ENCODE results near the gene GDPD5.
A peak's percentile ranks its signal among the peaks of the same experiment; 100 is the strongest.

Gene GDPD5

DNA sequence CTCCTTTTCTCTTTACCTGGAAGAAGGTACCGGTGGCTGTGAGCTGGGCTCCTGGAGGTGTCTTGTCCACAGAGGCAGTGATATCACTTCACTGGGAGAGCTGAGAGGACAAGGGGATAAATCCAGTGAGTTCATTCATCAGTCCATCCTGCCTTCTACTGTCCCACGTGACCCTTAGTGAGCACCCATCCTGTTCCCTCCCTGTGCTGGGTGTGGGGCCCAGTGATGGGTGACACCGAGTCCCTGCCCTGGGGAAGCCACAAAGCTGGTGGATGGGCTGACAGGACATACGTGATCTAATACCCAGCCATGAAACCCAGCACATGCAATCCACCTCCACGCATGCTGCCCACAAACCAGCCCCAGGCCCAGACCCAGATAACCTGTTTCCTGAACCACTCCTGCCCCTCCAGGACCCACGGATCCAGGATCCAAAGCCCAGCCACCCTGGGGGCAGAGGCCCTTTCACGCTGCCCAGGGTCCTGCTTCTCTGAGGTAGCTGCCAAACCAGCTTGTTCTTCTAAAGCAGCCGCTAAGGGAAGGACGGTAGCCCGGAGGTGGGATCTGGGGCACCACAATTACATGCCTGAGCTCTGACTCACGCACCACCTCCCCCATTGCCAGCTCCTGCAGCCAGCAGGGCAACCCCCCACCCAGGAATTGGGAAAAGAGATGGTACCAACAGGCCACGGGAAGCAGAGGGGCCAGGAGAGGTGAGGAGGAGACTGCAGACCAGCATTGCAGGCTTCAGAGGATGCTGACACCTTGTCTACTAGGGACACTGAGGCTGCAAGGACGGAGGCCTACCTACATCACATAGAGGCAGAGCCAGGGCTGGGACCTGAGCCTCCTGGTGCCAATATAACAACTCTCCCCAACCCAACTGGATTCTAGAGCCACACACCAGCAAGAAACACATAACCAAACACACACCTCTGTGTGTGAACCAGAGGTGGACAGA is 35.2 kb downstream of the GDPD5 start:
- DNase-seq (ENCODE audit: low spot score) = no peak

DNA sequence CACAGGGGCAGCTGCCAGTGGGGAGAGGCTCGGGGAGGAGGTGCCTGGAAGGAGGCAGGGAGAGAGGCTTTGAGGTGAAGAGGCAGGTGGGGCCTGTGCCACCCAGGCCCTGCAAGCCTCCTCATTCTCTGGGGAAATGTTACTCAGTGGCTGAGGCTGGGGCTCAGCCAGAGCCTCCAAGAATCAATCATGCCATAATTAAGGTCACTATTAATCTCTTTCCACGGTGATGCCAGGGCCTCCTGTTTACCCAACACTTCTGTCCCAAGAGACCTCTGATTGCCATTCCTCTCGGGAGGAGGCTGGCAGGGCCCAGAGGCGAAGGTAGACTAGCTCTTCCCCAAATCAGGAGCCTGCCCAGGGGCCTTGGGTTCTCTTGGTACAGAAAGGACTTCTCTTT is 38.4 kb downstream of the GDPD5 start:
- DNase-seq (ENCODE audit: low spot score) = no peak

DNA sequence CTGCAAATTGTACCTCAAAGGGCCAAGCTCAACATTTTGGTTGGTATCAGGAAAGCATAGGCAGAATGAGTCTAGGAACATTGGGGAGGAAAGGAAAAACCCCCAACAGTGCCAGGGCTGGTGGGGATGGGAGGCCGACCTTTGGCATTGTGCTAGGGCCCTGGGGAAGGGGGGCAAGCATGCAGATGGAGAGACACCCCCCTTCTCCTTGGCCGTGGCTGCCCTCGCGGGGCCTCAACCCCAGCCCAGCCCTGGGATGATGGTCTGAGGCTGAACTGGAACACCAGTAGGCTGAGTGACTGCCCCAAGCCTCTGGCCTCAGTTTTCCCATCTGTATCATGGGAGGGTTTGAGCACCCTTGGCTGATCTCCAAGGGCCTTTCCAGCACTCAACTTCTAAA is 40.0 kb downstream of the GDPD5 start:
- no peak for DNase-seq (ENCODE audit: low spot score)

DNA sequence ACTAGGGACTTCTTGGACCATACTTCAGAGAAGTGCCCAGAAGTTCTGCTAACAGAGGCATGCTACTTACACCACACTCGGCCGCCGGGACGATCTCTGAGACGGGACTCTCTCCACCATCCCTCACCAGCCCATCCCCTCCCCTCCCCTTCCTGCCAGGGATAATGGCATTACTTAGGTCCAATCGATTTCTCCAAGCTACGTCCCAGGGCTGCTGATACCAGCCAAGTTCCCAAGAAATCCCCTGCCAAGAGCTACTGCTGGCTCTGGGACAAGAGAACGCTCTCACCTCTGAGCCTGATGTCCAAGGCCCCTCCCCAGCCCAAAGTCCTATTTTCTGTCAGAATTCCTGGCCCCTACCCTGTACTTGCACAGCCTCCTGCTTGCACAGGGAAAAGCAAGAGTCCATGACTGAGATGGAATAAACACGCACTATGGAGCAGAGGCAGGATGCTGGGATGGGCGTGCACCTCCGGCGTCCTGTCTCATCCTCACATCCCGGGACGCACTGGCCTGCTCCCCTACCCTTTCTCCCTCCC is 42.7 kb downstream of the GDPD5 start:
- DNase-seq (ENCODE audit: low spot score) = no peak

DNA sequence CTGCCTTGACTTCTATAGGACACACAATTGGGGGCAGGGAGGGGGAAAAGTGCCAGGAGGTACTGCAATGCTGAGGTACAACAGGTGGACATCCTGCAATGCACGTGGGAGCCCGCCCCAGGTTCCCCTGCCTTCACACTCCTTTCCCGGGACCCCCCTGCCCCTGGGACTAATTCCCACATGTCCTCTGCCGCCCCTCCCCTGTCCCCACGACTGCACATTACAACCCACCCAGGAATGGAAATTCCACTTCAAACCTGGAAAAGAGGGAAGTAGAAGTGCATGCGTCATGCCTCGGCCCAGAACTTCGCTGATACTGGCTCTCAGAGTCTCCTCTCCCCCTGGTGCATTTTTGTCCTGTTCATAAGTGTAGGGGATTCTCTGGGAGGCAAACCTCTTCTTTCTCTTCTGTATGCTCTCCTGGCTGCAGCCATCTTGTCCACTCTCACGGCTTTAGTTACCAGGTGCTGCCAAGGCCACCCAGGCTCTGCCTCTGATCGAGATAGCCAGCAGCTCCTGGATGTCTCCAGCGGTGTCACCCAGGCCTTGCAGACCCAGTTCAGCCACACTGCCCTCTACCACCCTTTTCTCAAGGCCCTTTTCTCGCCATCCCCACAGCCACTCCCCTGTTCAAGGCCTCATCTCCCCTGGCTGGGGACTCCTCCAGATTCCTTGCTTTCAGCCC is 43.7 kb downstream of the GDPD5 start:
- DNase-seq (ENCODE audit: low spot score) = no peak

DNA sequence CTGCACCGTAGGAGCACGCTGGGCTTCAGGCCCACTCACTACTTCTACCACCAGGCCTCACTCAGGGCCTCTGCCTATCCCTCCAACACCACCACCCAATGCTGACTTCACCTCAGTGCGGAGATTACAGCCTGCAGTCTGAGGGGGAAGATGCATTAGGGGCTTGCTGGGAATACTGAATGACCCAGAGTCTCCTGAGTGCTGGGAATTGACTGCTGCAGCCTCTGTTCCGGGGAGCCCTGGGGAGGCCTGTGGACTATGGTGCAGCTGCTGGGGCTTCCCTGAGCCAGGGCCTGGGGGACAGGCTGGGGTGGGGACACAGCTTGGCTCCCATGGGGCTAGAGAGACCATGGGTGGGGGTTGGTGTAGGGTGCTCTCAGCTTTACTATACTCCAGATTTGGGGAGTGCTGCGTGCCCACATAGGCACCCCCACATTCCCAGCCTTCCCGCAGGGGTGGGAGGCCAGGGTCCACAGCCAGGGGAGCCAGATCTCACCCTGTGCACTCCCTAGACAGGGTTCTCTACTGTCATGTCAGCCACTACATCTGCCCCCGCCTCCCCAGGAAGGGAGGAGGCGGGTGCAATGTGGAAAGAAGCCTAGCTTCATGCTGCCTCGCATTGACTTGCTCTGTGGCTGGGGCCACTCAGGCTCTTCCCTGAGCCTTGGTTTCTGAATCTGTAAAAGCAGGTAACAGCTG is 44.4 kb downstream of the GDPD5 start:
- DNase-seq (ENCODE audit: low spot score) = no peak

DNA sequence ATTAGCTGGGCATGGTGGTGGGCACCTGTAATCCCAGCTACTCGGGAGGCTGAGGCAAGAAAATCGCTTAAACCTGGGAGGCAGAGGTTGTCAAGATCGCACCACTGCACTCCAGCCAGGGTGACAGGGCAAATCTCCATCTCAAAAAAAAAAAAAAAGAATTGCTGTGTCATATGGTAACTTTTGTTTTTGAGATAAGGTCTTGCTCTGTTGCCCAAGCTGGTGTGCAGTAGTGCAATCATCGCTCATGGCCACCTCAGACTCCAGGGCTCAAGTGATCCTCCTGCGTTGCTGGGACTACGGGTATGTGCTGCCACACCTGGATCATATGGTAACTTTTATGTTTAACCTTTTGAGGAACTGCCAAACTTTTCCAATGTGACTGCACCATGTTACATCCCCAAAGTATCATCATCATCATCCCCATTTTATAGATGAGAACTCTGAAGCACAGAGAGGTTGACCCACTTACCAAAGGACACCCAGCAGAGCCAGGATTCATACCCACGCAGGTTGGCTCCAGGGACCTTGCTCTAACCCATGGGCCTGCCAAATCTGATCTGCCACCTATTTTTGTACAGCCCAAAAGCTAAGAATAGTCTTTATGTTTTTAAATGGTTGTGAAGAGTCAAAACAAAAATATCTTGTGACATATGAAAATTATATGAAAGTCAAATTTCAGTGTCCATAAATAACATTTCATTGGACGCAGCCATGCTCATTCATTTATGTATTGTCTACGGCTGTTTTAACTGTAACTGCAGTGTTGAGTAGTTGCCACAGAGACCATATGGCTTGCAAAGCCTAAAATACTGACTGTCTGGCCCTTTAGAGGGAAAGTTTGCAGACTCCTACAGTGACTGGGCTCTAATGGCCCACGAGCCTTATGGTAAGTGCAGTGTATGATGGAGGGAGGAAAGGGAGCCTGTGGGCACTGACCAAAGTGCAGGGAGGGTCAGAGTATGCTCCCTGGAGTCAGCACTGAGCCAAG is 45.3 kb downstream of the GDPD5 start:
- DNase-seq (ENCODE audit: low spot score) = no peak

DNA sequence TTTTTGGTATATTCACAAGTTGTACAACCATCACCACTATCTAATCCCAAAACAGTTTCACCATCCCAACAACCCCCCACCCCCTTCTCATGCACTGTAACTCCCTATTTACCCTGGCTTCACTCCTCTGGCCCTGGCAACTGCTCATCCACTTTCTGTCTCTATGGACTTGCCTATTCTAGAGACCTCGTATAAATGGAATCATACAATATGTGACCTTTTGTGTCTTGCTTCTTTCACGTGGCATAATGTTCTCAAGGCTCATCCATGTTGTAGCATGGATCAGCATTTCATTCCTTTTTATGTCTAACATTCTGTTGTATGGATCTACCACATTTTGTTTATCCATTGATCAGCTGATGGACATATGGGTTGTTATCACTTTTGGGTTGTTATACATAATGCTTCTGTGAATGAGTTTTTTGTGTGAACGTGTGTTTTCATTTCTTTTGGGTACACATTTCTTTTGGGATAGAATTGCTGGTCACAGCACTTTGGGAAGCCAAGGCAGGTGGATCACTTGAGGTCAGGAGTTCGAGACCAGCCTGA is 46.1 kb downstream of the GDPD5 start:
- no peak for DNase-seq (ENCODE audit: low spot score)

DNA sequence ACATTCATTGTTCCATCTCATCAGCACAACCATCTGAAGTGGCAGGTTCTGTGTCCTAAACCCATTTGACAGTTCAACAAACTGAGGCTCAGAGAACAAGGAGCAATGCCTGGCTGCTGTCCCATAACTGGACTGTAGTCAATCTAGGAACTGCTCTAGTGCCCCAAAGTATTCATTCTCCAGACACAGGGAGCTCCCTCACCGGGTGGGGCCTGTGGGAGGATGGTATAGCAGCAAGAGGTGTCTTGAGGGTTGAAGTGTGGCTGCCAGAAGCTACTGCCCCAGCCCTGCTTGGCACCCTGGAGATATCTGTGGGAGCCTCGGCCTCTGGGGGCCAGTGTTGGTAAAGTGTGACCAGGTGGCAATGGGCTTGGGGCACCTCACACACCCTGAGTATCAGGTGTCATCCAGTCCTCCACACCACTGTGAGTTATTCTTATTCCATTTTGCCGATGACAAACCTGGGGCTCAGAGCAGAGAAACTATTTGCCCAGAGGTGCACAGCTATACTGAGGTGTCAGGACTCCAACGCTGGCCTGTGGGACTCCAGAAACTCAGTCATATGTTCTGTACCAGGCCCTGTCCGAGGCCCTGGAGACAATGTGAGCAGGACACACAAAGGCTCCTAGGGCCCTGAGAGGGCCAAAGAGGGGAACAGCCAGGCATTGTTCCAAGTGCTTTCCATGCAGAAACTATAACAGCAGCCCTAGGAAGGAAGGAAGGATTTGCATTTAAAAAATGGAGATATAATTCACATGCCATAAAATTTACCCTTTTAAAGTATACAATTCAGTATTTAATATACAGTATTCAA is 46.8 kb downstream of the GDPD5 start:
- DNase-seq (ENCODE audit: low spot score) = no peak

DNA sequence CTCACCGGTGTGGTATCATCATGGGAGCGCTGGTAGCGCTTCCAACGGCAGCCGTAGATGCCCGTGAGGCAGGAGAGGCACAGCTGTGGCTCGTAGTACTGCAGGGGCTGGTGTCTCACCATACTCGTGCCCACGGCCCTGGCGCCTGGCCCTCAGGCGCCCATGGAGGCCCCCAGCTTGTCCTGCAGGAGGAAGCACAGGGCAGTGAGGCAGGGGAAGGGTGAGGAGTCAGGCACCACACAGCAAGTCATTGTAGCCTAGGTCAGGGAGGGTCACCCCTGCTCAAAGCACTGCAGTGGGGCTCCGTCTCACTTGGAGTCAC is 48.2 kb downstream of the GDPD5 start:
- no peak for DNase-seq (ENCODE audit: low spot score)

DNA sequence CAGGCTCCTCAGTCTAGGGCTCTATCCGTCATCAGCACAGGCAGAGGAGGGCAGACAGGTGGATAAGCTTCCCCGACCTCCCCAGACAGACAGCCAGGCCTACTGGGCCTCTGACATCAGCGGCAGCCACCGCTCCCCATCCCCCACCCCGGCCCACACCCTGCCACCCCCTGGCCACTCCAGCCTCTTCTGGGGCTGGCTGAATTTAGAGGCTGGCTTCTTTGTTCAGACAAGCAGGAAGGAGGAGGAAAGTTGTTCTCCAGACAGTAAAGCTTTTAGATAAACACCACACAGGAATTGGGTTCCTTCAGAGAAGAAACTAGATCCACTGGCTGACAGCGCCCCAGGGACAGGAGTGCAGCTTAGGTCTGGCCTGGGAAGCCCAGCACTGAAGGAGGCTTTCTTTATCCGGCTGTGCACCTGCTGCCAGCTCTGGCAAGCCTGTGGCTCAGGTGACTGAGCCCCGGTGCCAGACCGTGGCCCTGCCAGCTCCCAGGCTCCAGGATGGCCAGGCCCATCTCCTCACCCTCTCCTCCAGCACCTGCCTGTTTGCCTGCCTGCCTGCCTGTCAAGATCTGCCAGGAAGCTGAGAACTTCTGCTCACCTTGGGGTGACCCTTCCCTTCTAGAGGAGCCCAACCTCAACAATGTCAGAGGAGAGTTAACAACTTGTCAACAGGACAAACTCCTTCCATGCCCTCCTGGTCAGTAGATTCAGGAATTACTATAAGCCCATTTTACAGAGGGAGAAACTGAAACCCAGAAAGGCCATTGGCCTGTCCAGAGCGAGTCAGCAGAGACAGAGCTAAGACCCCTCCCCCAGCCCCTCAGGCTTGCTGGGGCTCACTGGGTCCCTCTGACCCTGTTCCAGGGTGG is 48.8 kb downstream of the GDPD5 start:
- no peak for DNase-seq (ENCODE audit: low spot score)

DNA sequence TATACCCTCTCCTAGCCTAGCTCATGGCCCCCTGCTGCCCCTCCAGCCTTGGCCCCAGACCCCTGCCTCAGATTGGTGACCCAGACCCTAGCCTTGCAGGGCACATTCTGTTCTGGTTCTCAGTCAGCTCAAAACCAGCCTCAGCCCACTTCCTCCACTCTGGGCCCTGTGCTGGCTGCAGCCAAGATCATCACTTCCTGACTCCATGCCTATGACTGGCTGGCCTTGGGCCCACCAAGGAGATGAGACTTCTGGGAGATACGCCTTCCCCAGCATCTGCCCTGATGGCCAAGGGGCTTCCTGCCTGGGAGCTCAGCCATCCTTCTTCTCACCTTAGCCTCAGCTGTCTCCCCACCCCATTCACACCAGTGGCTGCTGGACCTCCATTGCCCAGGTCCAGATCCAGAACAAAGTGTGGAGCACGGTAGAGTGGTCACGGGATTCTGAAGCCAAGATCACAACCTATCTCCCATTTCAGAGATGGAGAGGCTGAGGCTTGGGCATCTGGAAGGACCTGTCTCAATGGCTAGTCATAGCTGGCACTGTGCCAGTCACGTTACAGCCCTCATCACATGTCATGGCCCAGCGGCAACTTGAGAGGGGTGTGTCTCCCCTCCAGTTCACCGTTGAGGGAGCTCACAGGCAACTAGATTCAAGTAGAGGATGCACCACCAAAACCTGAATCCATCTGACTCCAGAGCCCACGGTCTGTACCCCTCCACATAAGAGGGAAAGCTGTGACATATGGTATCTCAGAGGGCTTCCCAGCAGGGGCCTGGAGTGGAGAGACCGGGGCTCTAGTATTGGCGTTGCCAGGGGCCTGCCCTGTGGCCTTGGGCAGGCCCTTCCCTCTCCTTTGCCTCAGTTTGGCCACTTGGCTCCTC is 49.7 kb downstream of the GDPD5 start:
- DNase-seq (ENCODE audit: low spot score) = peak; percentile 58

DNA sequence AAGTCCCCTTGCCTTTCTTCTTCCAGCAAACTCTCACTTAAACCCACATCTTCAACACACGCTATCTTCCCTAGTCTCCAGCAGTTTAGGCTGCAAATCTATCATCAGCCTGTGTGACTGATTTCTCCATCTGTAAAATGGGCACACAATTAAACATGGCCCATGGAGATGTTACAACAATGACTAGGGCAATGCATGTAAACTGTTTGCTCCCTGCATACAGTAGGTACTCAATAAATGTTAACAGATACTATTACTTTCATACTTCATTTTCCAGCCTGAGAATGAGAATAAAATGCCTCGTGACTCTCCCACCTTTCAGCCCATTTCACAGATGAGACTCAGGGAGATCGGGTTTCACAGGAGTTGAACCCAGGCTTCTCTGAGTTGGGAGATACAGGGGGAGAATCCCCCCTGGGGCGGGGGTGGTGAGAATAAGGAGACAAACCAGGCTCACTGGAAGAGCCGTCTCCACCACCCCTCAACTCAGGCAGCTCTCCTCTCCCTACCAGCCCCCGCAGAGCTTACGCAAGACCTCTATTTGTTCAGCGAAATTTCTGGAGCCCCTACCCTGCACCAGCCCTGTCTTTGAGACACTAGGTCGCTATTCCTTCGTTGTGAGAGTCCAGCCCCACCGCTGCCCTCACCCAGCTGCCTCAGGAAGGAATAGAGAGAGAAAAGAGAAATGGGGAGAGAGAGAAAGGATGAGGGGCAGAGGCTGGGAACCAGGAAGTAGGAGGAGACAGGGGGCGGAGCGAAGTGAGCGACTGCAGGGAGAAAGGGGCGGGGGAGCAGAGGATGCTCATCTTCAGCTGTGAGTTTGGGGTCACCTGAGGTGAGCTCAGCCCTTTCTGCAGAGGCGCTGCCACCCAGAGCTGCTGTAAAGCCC is 50.6 kb downstream of the GDPD5 start:
- DNase-seq (ENCODE audit: low spot score) = peak; percentile 64

DNA sequence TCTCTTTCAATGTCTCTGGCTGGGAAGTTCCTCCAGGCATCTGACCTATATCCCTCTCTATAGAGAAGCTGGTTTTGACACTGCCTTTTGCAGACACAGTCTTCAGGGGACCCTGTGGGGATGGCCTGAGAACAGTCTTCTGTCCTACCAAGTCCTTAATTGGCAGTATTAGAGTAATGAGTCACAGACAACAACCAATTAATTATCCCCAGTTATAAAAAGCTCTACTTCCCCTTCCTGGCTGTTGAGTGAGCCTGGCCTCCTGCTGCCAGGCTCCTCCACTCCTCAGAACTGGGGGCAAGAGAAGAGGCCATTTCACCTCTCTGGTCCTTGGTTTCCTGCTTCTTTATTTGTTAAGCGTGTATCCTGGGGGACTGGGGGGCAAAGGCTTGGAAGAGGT is 51.5 kb downstream of the GDPD5 start:
- DNase-seq (ENCODE audit: low spot score) = no peak

DNA sequence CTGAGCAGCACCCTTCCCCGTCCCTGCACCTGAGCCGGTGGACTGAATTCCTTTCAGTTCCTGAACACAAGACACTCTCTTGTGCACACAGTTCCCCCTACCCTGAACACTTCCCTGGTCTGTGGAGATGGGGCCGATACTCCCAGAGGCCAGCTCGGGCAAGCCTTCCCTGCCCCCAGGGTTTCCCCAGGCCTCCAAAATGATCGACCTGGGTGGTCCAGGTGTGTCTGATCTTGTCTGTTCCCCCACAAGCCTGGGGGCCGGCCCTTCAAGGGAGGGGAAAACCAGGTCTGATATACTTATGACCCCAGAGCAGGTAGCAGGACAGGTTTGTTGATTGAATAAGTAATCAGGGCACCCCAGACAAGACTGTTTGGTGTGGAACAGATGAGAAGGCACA is 52.1 kb downstream of the GDPD5 start:
- no peak for DNase-seq (ENCODE audit: low spot score)

DNA sequence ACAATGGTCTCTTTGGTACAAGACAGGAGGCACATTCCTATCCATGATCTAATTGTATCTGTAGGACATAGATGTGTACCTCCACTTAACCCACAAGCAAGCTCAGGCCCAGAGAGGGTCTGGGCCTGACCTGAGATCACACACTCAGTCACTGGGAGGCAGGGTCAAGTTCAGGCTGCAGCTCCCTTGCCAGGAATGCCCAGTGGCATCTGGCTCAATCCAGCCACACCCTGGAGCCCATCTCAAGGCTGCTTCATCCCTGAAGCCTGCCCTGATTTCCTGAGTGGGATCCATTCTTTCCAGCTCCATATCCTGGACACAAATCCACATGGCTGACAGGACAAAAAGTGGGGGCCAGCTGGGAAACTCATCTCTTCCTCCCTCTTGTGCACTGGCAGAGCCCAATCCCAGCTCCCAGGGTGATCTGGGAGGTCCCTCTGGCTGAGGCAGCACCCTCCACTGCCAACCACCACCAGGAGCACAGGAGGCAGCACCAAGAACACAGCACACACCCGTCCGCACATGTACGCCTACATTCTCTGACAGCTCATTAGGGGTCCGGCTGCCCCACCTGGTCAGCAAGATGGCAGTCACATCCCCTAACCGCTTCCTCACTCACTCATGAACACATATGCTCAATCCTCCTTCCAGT is 53.5 kb downstream of the GDPD5 start:
- no peak for DNase-seq (ENCODE audit: low spot score)

Measured in activated CD4-positive, alpha-beta T cell treated with anti-CD3 and anti-CD28 coated beads, Interleukin-2, Interleukin-4, amounts not matched to agents 100 ng/mL and 50 ng/mL, durations not matched to agents 16 hours and 8 hours (primary cell).